HUES48 (cell line): ENCODE results near the gene PHPT1.

Source experiments
- H3K27ac ChIP-seq: one replicate; pipeline ENCODE4 v1.7.0; 2013; ENCODE audit warnings: low read depth, low read length, inconsistent platforms
- H3K27me3 ChIP-seq: 2 replicates; pipeline ENCODE4 v1.6.1; 2013; ENCODE audit warnings: mild to moderate bottlenecking, low read length; ENCODE audit not compliant: control insufficient read depth, insufficient read depth
- H3K36me3 ChIP-seq: 2 replicates; pipeline ENCODE4 v1.6.1; 2013; ENCODE audit warnings: low read length; ENCODE audit not compliant: control insufficient read depth, insufficient read depth
- H3K4me1 ChIP-seq: 2 replicates; pipeline ENCODE4 v1.6.1; 2013; ENCODE audit warnings: mild to moderate bottlenecking, low read length; ENCODE audit not compliant: control insufficient read depth, insufficient read depth
- H3K4me3 ChIP-seq: 2 replicates; pipeline ENCODE4 v1.5.1; 2013; ENCODE audit warnings: mild to moderate bottlenecking, low read depth, low read length
- H3K9ac ChIP-seq: 2 replicates; pipeline ENCODE4 v1.6.1; 2013; ENCODE audit warnings: mild to moderate bottlenecking, low read depth, low read length, moderate library complexity
- H3K9me3 ChIP-seq: 2 replicates; pipeline ENCODE4 v1.6.1; 2013; ENCODE audit warnings: low read length; ENCODE audit not compliant: control insufficient read depth, insufficient read depth

The PHPT1 gene

GRCh38 chr9:136854113-136854841 is 5.1 kb downstream of the PHPT1 start:
- Histone ChIP-seq H3K9ac (no peak overlapping the region), H3K4me1 (peaks cover 7% of the 10 kb centered on the region; the same call in 1 of the 2 replicates), H3K9me3 (no peaks in the 10 kb centered on the region), H3K36me3 (peaks cover 20% of the 10 kb centered on the region), H3K27me3 (no peaks in the 10 kb centered on the region), H3K27ac (no peak overlapping the region), H3K4me3 (no peak overlapping the region)

- Histone ChIP-seq H3K9me3 (no peaks in the 10 kb centered on the region), H3K27ac (no peak overlapping the region), H3K9ac (no peak overlapping the region), H3K4me3 (no peak overlapping the region), H3K27me3 (no peaks in the 10 kb centered on the region), H3K4me1 (peaks cover 5% of the 10 kb centered on the region; the same call in 1 of the 2 replicates), H3K36me3 (peaks cover 23% of the 10 kb centered on the region)
Observed at GRCh38 chr9:136854842-136855460, 5.7 kb downstream of the PHPT1 start.

GRCh38 chr9:136855461-136856078 is 6.4 kb downstream of the PHPT1 start:
- no peaks in the 10 kb centered on the region for H3K4me1 ChIP-seq
- no peak overlapping the region for H3K27ac ChIP-seq
- H3K27me3 ChIP-seq: no peaks in the 10 kb centered on the region
- H3K4me3 ChIP-seq: no peak overlapping the region
- peaks cover 18% of the 10 kb centered on the region for H3K36me3 ChIP-seq
- H3K9ac ChIP-seq: no peak overlapping the region
- no peaks in the 10 kb centered on the region for H3K9me3 ChIP-seq

GRCh38 chr9:136856079-136856476 is 6.9 kb downstream of the PHPT1 start:
- H3K27me3 ChIP-seq: no peaks in the 10 kb centered on the region
- no peaks in the 10 kb centered on the region for H3K4me1 ChIP-seq
- no peak overlapping the region for H3K9ac ChIP-seq

GRCh38 chr9:136856541-136857141 is 7.4 kb downstream of the PHPT1 start:
- Histone ChIP-seq H3K9me3 (no peaks in the 10 kb centered on the region), H3K4me3 (no peak overlapping the region), H3K27ac (no peak overlapping the region), H3K36me3 (peaks cover 18% of the 10 kb centered on the region), H3K27me3 (no peaks in the 10 kb centered on the region), H3K4me1 (no peaks in the 10 kb centered on the region), H3K9ac (no peak overlapping the region)

More at GRCh38 chr9:136856079-136856476, 6.9 kb downstream of the PHPT1 start:
- Histone ChIP-seq H3K4me3 (no peak overlapping the region), H3K36me3 (peaks cover 18% of the 10 kb centered on the region), H3K27ac (no peak overlapping the region), H3K9me3 (no peaks in the 10 kb centered on the region)

GRCh38 chr9:136857166-136857565 is 8.0 kb downstream of the PHPT1 start:
- Histone ChIP-seq H3K27me3 (no peaks in the 10 kb centered on the region), H3K9me3 (no peaks in the 10 kb centered on the region), H3K27ac (no peak overlapping the region), H3K4me1 (no peaks in the 10 kb centered on the region), H3K4me3 (no peak overlapping the region), H3K9ac (no peak overlapping the region), H3K36me3 (peaks cover 20% of the 10 kb centered on the region)

- H3K4me3 ChIP-seq: no peak overlapping the region
- no peak overlapping the region for H3K9ac ChIP-seq
- H3K9me3 ChIP-seq: no peaks in the 10 kb centered on the region
- no peaks in the 10 kb centered on the region for H3K4me1 ChIP-seq
- H3K27ac ChIP-seq: no peak overlapping the region
- peaks cover 27% of the 10 kb centered on the region for H3K36me3 ChIP-seq
- H3K27me3 ChIP-seq: no peaks in the 10 kb centered on the region
Observed at GRCh38 chr9:136857581-136858412, 8.6 kb downstream of the PHPT1 start.

GRCh38 chr9:136858452-136858843 is 9.2 kb downstream of the PHPT1 start:
- no peaks in the 10 kb centered on the region for H3K9me3 ChIP-seq
- H3K9ac ChIP-seq: no peak overlapping the region
- peaks cover 33% of the 10 kb centered on the region for H3K36me3 ChIP-seq
- no peak overlapping the region for H3K4me3 ChIP-seq
- H3K27ac ChIP-seq: no peak overlapping the region
- no peaks in the 10 kb centered on the region for H3K27me3 ChIP-seq
- no peaks in the 10 kb centered on the region for H3K4me1 ChIP-seq

GRCh38 chr9:136858844-136859757 is 9.9 kb downstream of the PHPT1 start:
- H3K9ac ChIP-seq: no peak overlapping the region
- H3K4me3 ChIP-seq: no peak overlapping the region
- H3K27ac ChIP-seq: no peak overlapping the region
- peaks cover 40% of the 10 kb centered on the region for H3K36me3 ChIP-seq
- no peaks in the 10 kb centered on the region for H3K4me1 ChIP-seq
- H3K9me3 ChIP-seq: no peaks in the 10 kb centered on the region
- H3K27me3 ChIP-seq: no peaks in the 10 kb centered on the region

- no peak overlapping the region for H3K9ac ChIP-seq
- no peaks in the 10 kb centered on the region for H3K27me3 ChIP-seq
- H3K4me1 ChIP-seq: 0 out of 2 replicates have a peak, but pooled peaks cover 5% of the 10 kb centered on the region
- no peak overlapping the region for H3K27ac ChIP-seq
- peaks cover 44% of the 10 kb centered on the region for H3K36me3 ChIP-seq
- no peak overlapping the region for H3K4me3 ChIP-seq
- H3K9me3 ChIP-seq: no peaks in the 10 kb centered on the region
Observed at GRCh38 chr9:136860529-136860928, 11.3 kb downstream of the PHPT1 start.
